K562 (cell line): ENCODE data around the gene SPNS2. TPM values are rescaled to one million over a fixed set of nuclear protein-coding genes. Genes with fewer than 3 reads are reported as not detected.

Experiments used
- CBX5 ChIP-seq: IDR thresholded peaks from 2 replicates; pipeline ENCODE4 v1.6.1; 2014; ENCODE audit warnings: low read depth, borderline replicate concordance
- GATAD2A ChIP-seq: fragments of 450-650 bp; IDR thresholded peaks from 2 replicates; pipeline ENCODE4 v1.6.1; 2017
- KDM2B ChIP-seq: fragments of 250-450 bp; sonication (Bioruptor Pico); IDR thresholded peaks from 2 replicates; pipeline ENCODE4 v1.8.0; 2021; ENCODE audit warnings: mild to moderate bottlenecking, moderate library complexity
- MCM2 ChIP-seq: fragments of 450-650 bp; IDR thresholded peaks from 2 replicates; pipeline ENCODE4 v1.6.1; 2017; ENCODE audit warnings: low read depth, mild to moderate bottlenecking
- TBP ChIP-seq: optimal IDR thresholded peaks from 2 replicates; pipeline ENCODE3; 2011; ENCODE audit warnings: low read depth, low read length, improper control_type of control experiment
- ZBTB11 ChIP-seq, 3 experiments: fragments of 200-800 bp in 1 of 3; fragments of 250-450 bp in 1 of 3; fragments of 450-650 bp in 1 of 3; sonication (Bioruptor Pico) in 1 of 3; sonication (Bioruptor generic) in 1 of 3; formaldehyde crosslinking in 1 of 3; IDR thresholded peaks; 2 replicates each; pipeline versions ENCODE4 v1.6.1 to v1.8.0; 2016 to 2022; ENCODE audit warnings: mild to moderate bottlenecking in 2 of 3, missing genetic modification characterization in 2 of 3, missing compliant biosample characterization in 1 of 3, moderate library complexity in 1 of 3
- ZNF449 ChIP-seq: fragments of 250-450 bp; sonication (Bioruptor Pico); IDR thresholded peaks from 2 replicates; pipeline ENCODE4 v1.8.0; 2022; ENCODE audit warnings: moderate library complexity, mild to moderate bottlenecking, inconsistent platforms
- polyA plus RNA-seq, 8 experiments: library from polyadenylated mRNA; depleted of rRNA in 4 of 8; stranded (reverse) in 5 of 8; unstranded in 3 of 8; fragments of >200 nt; fragmentation: Nextera tagmentation in 2 of 8; fragmentation: Illumina TruSeq in 1 of 8; extraction: Ambion mirVana in 2 of 8; extraction: Trizol in 1 of 8; gene quantifications; 2 replicates each; pipeline versions ENCODE4 v1.2.1 to v1.2.3, GENCODE V29; 2011 to 2014; ENCODE audit warnings: inconsistent platforms in 1 of 8, missing spikeins in 1 of 8
- total RNA-seq, 7 experiments: library from RNA; depleted of rRNA in 6 of 7; stranded (reverse); fragments of >200 nt in 6 of 7; fragmentation: Illumina TruSeq in 2 of 7; extraction: Trizol in 2 of 7; gene quantifications; 2 replicates each; pipeline versions ENCODE4 v1.2.1 to v1.2.3, GENCODE V29; 2011 to 2021; ENCODE audit warnings: low replicate concordance in 1 of 7

The SPNS2 gene
- total and polyA plus RNA-seq, 9 of the 15 experiments (the other 6 are each of a cell fraction or from before 2014, with no cell fraction given), result 0.06 TPM; not detected in 8

GRCh38 chr17:4487820-4488716 lies 10.6 kb upstream of the SPNS2 start (continued):
- TF ChIP-seq ZBTB11 (CRISPR knock-in tag; IDR thresholded peaks at IDR 0.05), result no peak
- no peak for TF ChIP-seq KDM2B (CRISPR knock-in tag)
- TF ChIP-seq TBP, result no peak
- TF ChIP-seq CBX5, result no peak
- TF ChIP-seq ZNF449 (CRISPR knock-in tag), result no peak
- no peak for TF ChIP-seq GATAD2A
- TF ChIP-seq MCM2, result no peak
